Urinary bladder (tissue), 4 donors: ENCODE measurements around the gene GATA5. TPM values are rescaled to one million over a fixed set of nuclear protein-coding genes. Genes with fewer than 3 reads are reported as not detected.

Source experiments
- DNase-seq: peaks from one replicate; pipeline ENCODE4 v3.0.0-alpha.2; 2015; ENCODE audit errors: extremely low spot score
- H3K27ac ChIP-seq: one replicate; pipeline ENCODE4 v1.5.1; 2013; ENCODE audit warnings: low read depth, mild to moderate bottlenecking, moderate library complexity
- H3K36me3 ChIP-seq: one replicate; pipeline ENCODE4 v1.6.1; 2013; ENCODE audit warnings: mild to moderate bottlenecking, moderate library complexity; ENCODE audit not compliant: insufficient read depth
- H3K4me1 ChIP-seq: one replicate; pipeline ENCODE4 v1.6.1; 2013; ENCODE audit warnings: mild to moderate bottlenecking, moderate library complexity; ENCODE audit not compliant: insufficient read depth
- H3K4me3 ChIP-seq: one replicate; pipeline ENCODE4 v1.5.1; 2013; ENCODE audit warnings: low read depth, low read length
- WGBS: extraction: QIAGEN DNeasy Blood & Tissue Kit; methylation state at CpG from one replicate; pipeline ENCODE4 v1.1.7; 2013; 5-methylcytosine and 5-hydroxymethylcytosine counted together
- polyA plus RNA-seq: library from polyadenylated mRNA; stranded (reverse); fragments of 200-250 nt; gene quantifications from one replicate; pipeline ENCODE4 v1.2.3, GENCODE V29; 2013
- total RNA-seq: library from RNA; depleted of rRNA; stranded (reverse); fragments of >200 nt; gene quantifications from one replicate; pipeline ENCODE4 v1.2.3, GENCODE V29; 2014
- donor health status: healthy with polysubstance abuse.
- donor health status: healthy.

Gene GATA5
- total and polyA plus RNA-seq, 2 donors = 6.6 to 27.4 TPM

DNA sequence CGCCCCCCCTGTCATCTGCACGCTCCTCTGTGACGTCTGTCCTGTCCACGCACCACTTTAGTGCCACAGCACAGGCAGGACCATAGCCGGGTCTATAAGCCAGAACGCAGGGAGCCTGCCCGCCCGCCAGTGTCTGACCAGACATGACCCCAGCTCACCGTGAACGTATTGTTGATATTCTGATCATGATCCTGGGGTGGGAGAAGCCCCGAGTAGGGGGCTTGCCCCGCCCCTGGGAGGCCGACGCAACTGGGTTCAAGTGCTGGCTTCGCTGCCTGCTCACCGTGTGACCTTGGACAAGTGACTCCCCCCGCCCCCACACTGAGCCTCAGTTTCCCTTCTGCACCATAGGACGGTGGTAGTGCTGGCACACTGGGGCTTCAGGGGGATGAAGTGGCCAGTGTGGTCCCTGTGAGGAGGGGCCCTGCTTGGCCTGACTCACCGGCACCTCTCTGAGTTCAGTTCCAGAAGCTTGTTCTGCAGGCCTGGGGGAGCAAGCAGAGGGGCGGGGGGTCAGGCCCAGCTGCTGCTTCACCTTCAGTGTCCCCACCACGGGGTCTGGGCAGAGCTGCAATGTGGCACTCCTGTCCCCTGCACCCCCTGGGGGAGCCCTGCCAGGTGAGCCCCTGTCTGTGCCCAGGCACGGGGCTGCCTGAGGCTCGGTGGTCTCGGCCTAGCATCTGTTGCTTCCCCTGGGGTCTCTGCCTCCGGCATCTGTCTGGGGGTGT lies 57.6 kb downstream of the GATA5 start:
- Histone ChIP-seq H3K27ac (no peak overlapping the region), H3K4me3 (no peak overlapping the region), H3K36me3 (no peaks in the 10 kb centered on the region), H3K4me1 (no peaks in the 10 kb centered on the region)
- no peak for DNase-seq
- 80% methylated on average over 25 of the region's 25 CpGs for WGBS

DNA sequence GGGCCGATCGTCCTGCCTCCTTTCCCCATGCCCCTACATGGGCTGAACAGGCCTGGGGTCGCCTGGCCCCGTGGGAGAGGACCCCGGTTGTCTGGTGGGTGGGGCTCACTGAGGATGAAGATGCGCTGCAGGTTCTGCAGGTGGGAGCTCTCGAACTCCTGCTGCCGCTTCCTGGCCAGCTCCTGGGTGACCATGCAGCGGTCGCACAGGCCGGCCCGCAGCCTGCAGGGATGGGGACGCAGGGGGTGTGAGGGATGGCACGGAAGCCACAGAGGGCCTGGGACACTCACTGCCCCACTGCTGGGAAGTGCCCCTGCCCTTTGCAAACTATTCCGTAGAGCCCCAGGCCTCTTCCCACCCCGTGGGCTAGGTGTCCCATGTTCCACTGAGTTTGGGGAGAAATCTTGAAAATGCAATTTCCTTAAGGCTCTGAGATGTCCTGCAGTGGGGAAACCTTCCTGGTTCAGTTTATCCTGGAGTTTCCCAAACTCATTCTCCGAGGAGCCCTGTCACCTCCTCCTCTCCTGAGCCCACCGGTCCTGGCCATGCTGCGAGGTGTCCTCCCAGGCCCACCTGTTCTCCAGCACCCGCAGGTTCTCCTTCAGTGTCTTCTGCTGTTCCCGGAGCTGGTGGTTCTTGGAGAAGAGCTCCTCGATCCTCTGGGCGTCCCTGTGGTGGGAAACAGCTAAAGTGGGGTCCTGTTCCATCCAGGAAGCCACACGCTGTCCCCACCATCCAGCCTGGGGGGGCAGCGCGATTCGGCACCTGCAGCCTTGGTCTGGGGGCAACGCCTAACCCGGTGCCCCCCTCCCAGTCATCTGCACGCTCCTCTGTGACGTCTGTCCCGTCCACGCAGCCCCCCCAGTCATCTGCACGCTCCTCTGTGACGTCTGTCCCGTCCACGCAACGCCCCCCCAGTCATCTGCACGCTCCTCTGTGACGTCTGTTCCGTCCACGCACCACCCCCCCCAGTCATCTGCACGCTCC lies 58.9 kb downstream of the GATA5 start:
- no peaks in the 10 kb centered on the region for H3K36me3 ChIP-seq
- WGBS = 87% methylated on average over 43 of the region's 43 CpGs
- H3K27ac ChIP-seq = no peak overlapping the region
- no peak for DNase-seq
- no peaks in the 10 kb centered on the region for H3K4me1 ChIP-seq
- no peak overlapping the region for H3K4me3 ChIP-seq

- no peaks in the 10 kb centered on the region for H3K4me1 ChIP-seq
- no peak overlapping the region for H3K27ac ChIP-seq
- no peak for DNase-seq
- no peaks in the 10 kb centered on the region for H3K36me3 ChIP-seq
- H3K4me3 ChIP-seq = no peak overlapping the region
- 82% methylated on average over 24 of the region's 24 CpGs for WGBS
These were observed 60.3 kb downstream of the GATA5 start for GRCh38 chr20:62415354-62416111.

DNA sequence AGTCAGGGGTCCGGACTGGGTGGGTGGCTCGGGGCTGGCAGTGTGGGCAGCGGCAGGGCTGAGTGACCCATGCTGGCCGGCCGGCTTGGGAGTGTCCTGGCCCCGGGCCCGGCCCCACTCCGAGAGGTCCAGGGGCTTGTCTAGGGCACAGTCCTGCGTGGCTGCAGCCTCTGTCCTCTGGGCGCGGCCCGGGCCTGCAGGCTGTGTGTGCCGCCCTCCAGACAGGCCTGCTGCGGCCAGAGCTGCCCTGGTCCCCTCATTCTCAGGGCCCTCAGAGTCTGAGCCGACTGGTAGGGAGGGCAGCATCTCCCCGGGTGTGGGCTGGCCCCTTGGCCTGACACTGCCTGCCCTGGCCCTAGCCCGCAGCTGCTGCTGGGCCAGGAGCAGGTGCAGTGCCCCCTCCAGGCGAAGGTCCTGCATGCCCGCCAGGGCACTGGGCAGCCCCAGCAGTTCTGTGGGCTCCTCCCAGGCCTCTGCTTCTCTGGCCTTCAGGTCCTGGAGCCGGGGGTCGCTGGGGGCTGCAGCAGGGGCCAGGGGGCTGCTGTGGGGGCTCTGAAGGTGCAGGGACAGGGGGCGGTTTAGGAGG lies 61.8 kb downstream of the GATA5 start:
- Histone ChIP-seq H3K4me1 (no peaks in the 10 kb centered on the region), H3K36me3 (no peaks in the 10 kb centered on the region), H3K27ac (no peak overlapping the region), H3K4me3 (no peak overlapping the region)
- WGBS = 92% methylated on average over 22 of the region's 22 CpGs
- DNase-seq = no peak

Other genes with a start within 250 kb of the GATA5 start
- 40.1 TPM for gene OSBPL2, start 237.5 kb downstream of the GATA5 start, total RNA-seq
- gene OSBPL2, start 237.5 kb downstream of the GATA5 start, polyA plus RNA-seq = 24.7 TPM
- gene ADRM1, start 173.0 kb downstream of the GATA5 start, total RNA-seq = 27.5 TPM
- 115 TPM for gene ADRM1, start 173.0 kb downstream of the GATA5 start, polyA plus RNA-seq
- 40.4 TPM for gene LAMA5, start 108.7 kb downstream of the GATA5 start, total RNA-seq
- gene LAMA5, start 108.7 kb downstream of the GATA5 start, polyA plus RNA-seq = 162 TPM
- gene RPS21, start 88.9 kb downstream of the GATA5 start, total RNA-seq = 396 TPM
- gene RPS21, start 88.9 kb downstream of the GATA5 start, polyA plus RNA-seq = 4,730 TPM
- gene CABLES2, start 68.7 kb downstream of the GATA5 start, total RNA-seq = 2.1 TPM
- 5.7 TPM for gene CABLES2, start 68.7 kb downstream of the GATA5 start, polyA plus RNA-seq
- 0.69 TPM for gene RBBP8NL, start 48.5 kb downstream of the GATA5 start, total RNA-seq
- gene RBBP8NL, start 48.5 kb downstream of the GATA5 start, polyA plus RNA-seq = 1.1 TPM
- 1.4 TPM for gene SLCO4A1, start 166.5 kb upstream of the GATA5 start, total RNA-seq
- gene SLCO4A1, start 166.5 kb upstream of the GATA5 start, polyA plus RNA-seq = 24.8 TPM
- gene NTSR1, start 232.8 kb upstream of the GATA5 start, total RNA-seq = 0.05 TPM
- 0.34 TPM for gene NTSR1, start 232.8 kb upstream of the GATA5 start, polyA plus RNA-seq